CD4-positive, alpha-beta T cell treated with Interleukin-4 for 1 hour (primary cell): ENCODE data around the gene ZNRD2.
"Not testable (repeated sequence)": the region's sequence is repeated elsewhere in the genome, so short reads cannot be mapped to it uniquely, and the experiment has no call there.

Experiments used
- DNase-seq, 2 donors: peaks; one replicate each; pipeline ENCODE4 v3.0.0-alpha.2; 2020 to 2022

The ZNRD2 gene

DNA sequence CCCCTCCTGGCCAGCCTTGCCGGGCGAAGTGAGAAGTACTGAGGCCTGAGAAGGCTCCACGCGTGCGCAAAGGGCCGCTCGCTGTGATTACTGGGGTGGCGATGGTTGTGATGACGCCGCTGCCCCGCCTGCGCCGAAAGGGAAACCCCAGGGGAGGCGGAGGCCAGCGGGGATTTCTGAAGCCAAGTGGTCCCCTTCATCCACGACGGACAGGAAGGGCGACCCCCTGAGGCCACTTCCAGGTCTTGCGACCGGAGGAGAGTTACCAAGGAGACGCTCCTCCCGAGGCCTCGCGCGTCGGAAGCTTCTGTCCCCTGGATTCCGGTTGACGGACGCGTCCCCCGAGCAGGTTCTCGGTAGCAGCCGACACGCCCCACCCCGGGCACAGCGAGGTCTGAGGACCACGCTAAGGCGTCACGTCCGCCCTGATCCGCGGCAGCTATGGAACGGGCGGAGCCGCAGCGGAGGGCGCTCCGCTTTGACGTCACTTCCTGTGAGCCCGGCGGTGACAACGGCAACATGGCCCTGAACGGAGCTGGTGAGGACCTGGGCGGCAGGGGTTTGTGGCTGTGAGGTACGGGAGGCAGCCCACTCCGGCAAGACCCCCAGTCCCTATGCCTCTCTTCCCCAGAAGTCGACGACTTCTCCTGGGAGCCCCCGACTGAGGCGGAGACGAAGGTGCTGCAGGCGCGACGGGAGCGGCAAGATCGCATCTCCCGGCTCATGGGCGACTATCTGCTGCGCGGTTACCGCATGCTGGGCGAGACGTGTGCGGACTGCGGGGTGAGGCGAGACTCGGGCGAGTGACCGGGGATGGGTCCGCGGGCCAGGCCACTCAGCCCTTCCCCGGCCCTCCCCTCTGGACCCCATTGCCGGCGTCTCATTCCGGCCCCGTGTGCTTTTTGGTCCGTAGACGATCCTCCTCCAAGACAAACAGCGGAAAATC is at the start of gene ZNRD2:
TSS of gene ZNRD2 (plus strand) at position 505 of the 946 bp plus-strand sequence. CDS start at position 520, 15 bp downstream.
- DNase-seq = peak; percentile 98 to 99

GRCh38 chr11:65521777-65522521 is 48.3 kb upstream of the ZNRD2 start:
- DNase-seq = peak; percentile 55 to 61

GRCh38 chr11:65522718-65523630 is 47.3 kb upstream of the ZNRD2 start:
- DNase-seq = peak; percentile 40 to 51

DNA sequence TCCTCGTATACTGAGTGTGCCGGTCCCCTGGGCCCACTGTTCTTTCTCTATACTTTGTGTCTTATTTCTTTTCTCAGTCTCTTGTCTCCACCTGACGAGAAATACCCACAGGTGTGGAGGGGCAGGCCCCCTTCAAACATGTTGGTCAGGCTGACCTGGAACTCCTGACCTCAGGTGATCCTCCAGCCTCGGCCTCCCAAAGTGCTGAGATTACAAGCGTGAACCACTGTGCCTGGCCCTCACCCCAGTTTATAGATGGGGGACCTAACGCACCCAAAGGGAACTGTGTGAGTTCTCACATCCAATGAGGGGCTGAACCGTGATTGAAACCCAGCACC is 46.7 kb upstream of the ZNRD2 start:
- DNase-seq = not testable (repeated sequence)

- no peak for DNase-seq
These were observed 46.1 kb upstream of the ZNRD2 start for GRCh38 chr11:65524014-65524740.

DNA sequence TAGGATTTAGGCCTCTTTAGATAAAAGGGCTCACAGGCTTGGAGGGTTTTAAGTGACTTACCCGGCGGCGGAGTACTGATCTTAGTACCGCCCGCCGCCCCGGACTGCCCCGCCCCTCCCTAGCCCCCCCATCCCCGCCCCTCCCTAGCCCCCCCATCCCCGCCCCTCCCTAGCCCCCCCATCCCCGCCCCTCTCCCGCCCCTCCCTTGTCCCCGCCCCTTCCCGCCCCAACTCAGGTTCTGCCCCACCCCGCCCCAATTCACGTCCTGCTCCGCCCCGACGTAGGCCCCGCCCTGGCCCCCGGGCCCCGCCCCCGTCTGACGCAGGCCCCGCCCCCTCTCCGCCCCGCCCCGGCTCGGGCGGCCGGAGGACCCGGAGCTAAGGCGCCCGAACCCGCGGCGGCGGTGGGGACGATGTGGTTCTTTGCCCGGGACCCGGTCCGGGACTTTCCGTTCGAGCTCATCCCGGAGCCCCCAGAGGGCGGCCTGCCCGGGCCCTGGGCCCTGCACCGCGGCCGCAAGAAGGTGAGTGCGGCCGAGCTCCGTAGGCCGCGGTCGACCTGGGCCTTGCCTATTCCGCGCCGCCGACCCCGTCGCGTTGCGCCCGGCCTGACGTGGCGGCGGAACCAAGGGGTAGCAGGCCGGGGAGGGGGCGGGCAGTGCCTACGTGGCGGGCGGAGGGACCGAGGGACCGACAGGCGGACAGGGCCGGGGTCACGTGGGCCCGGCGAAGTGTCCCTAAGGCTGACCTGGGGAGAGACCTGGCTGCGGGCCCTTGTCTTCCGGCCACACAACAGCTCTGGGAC is 45.3 kb upstream of the ZNRD2 start, which contains the start of gene SCYL1:
TSS of gene SCYL1 (plus strand) at position 343 of the 805 bp plus-strand sequence. CDS start at position 414, 71 bp downstream.
- peak; percentile 80 to 88 for DNase-seq

GRCh38 chr11:65525546-65526480 is 44.5 kb upstream of the ZNRD2 start:
- no peak for DNase-seq

DNA sequence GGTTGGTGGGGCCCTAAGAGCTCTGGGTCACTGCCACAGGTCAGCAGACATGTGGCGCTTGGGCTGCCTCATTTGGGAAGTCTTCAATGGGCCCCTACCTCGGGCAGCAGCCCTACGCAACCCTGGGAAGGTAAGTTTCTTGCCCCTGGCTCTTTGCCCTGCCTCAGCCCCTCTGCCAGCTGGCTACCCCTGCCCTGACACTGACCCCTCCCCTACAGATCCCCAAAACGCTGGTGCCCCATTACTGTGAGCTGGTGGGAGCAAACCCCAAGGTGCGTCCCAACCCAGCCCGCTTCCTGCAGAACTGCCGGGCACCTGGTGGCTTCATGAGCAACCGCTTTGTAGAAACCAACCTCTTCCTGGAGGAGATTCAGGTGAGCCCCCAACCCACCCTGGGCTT is 43.5 kb upstream of the ZNRD2 start:
- no peak for DNase-seq

DNA sequence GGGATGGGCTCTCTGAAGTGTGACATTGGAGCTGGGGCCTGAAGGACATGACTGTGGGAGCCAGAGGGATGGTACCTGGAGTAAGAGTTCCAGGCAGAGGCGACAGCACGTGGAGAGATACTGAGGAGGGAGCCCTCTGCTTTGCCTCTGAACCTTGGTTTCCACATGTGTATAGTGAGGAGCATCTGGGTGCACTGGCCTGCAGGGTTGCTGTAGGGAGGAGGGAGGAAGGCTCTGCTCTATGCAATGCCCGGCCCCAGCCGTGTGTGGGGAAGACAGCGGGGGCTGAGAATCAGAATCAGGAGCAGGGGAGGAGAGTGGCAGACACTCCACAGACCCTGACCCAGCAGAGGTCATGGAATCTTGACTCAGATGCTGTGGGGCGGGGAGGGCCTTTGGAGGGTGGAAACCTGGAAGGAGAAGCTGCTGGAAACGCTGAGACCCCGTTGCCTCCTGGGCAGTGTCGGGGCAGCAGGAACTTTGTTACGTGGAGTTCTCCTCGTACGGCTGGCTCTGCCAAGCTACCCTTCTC is 41.4 kb upstream of the ZNRD2 start:
- DNase-seq = no peak

- DNase-seq = no peak
These were observed 40.7 kb upstream of the ZNRD2 start for GRCh38 chr11:65529475-65530156.

GRCh38 chr11:65530157-65530496 is 40.1 kb upstream of the ZNRD2 start:
- DNase-seq = peak; percentile 34 to 48

DNA sequence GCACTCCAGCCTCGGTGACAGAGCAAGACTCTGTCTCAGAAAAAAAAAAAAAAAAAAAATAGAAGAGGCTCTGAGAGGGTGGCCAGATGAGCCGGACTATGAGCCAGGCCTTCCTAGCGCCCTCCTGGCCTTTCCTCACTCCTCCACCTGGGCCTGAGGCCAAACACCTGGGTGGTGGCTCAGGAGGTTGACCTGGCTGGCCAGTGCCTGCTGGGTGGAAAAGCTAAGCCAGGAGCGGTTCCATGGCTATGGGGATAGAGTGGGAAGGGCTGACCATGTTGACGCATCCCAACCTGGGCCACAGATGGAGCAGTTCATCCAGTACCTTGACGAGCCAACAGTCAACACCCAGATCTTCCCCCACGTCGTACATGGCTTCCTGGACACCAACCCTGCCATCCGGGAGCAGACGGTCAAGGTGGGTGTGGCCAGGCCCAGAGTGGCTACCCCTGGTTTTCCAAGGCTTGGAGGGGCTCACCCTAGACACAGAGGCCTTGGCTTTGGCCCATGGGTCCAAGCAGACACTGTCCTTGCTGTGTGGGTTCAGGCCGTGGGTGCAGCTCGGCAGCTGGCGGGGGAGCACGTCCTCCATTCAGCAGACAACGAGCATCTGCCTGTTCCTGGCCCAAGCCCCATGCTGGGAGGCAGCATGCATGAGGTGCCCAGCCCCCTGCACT is 37.8 kb upstream of the ZNRD2 start:
- DNase-seq = no peak

DNA sequence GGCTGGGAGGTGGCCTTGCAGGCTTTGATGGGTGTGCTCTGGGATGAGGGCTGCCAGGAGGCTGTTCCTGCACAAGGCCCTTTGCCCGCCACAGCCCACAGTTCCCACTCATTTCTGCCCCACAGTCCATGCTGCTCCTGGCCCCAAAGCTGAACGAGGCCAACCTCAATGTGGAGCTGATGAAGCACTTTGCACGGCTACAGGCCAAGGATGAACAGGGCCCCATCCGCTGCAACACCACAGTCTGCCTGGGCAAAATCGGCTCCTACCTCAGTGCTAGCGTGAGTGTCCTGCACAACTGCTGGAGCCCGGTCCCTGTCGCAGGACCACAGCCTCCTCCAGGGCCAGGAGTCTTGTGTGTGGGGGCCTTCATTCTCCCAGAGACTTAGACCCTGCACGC is 35.2 kb upstream of the ZNRD2 start:
- DNase-seq = no peak

DNA sequence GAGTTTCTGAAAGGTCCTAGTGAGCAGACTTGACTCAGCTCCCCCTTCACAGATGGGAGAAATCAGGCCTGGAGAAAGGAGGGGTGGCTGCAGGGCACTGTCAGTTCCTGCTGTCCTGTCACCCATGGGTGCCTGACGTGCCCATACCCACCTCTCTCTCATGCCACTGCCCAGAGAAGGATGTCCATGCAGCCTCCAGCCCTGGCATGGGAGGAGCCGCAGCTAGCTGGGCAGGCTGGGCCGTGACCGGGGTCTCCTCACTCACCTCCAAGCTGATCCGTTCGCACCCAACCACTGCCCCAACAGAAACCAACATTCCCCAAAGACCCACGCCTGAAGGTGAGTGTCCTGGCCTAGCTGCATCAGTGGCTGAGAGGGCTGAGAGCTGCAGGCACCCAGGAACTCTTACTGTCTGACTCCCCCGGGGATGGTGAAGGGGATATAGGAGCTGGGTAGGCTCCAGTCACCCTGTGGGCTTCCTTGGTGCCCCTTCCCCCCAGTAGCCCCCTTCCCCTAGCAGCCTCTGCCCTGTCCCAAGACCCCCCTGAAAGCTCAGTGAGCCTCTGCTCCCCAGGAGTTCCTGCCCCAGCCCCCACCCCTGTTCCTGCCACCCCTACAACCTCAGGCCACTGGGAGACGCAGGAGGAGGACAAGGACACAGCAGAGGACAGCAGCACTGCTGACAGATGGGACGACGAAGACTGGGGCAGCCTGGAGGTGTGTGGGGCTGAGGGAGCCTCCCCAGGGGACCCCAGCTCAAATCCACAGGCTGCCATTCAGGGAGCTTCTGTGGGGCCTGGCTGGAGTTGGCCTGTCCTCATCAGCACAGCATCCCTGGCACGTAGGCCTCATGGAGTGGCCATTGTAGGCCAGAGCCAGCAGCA is 33.6 kb upstream of the ZNRD2 start:
- DNase-seq = no peak

DNA sequence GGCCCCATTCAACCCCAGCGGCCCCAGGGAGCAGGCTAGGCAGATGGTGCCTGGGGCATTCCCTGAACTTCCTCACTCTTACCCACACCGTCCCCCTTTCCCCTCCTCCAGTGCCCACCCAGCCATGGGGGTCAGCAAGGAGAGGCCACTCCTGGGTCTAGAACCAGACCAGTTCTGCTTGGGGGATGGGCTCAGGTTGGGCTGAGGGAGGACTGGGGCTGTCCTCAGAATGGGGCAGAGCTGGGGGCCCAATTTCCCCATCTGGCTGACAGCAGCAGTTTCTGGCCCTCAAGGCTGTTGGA is 33.0 kb upstream of the ZNRD2 start:
- DNase-seq = no peak

DNA sequence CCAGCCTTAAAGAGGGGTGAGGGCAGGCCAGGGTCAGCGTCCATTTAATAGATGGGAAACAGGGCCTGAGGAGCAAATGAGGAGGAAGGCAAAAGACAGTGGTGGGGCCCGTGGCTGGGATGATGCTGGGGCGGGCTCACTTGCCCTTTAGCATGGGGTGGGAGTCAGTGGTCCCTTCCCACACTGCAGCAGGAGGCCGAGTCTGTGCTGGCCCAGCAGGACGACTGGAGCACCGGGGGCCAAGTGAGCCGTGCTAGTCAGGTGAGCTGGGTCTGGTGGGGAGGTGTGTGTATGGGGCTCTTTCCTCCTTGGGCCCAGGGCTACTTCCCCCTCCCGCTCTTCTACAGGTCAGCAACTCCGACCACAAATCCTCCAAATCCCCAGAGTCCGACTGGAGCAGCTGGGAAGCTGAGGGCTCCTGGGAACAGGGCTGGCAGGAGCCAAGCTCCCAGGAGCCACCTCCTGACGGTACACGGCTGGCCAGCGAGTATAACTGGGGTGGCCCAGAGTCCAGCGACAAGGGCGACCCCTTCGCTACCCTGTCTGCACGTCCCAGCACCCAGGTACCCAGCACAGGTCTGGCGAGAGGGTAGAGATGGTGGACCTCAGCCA is 32.6 kb upstream of the ZNRD2 start:
- no peak for DNase-seq

- DNase-seq = no peak
These were observed 31.9 kb upstream of the ZNRD2 start for GRCh38 chr11:65538232-65538914.
